Measurements from ENCODE around the gene PNMT.

Gene PNMT

GRCh38 chr17:39715375-39716072, 47.3 kb downstream of the PNMT start:
- no peak for DNase-seq

GRCh38 chr17:39716073-39716818, 48.0 kb downstream of the PNMT start:
- DNase-seq, result no peak

DNA sequence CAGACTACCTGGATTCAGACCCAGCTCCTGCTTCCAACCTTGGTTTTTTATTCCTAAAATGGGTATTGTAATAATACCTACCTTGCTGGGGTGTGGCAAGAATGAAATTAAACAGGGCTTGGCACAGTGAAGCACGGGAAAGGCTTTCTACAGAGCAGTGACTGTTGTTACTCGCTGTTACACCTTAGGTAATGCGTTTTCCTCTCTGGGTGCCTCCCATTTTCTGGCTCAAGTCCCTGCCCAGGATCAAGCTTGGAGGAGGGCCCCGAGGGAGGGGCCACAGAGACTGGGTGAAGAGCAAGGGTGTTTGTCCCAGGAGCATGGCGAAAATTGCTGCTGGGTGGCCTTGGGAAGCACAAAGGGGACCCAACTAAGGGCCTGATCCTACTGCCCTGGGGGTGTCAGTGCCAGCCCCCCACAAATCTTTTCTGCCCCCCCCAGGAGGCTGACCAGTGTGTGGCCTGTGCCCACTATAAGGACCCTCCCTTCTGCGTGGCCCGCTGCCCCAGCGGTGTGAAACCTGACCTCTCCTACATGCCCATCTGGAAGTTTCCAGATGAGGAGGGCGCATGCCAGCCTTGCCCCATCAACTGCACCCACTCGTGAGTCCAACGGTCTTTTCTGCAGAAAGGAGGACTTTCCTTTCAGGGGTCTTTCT, 48.8 kb downstream of the PNMT start:
- DNase-seq, result no peak

- DNase-seq, result no peak
Measured at GRCh38 chr17:39717660-39718059, 49.4 kb downstream of the PNMT start.

GRCh38 chr17:39719563-39720355, 51.5 kb downstream of the PNMT start:
- DNase-seq, result no peak

All from activated effector memory CD4-positive, alpha-beta T cell treated with Interleukin-2 at 50 U/mL for 16 hours (primary cell).